MG63 (cell line): ENCODE measurements around the gene PDZRN4. TPM values are rescaled to one million over a fixed set of nuclear protein-coding genes. Genes with fewer than 3 reads are reported as not detected.
"Not testable (repeated sequence)": the region's sequence is repeated elsewhere in the genome, so short reads cannot be mapped to it uniquely, and the experiment has no call there.

Experiments used
- DNase-seq: peaks from one replicate; pipeline ENCODE4 v3.0.0-alpha.2; 2020
- H3K27me3 ChIP-seq: fragments of 250-450 bp; sonication (Bioruptor Pico); 2 replicates; pipeline ENCODE4 v1.5.1; 2020; ENCODE audit warnings: mild to moderate bottlenecking, moderate library complexity
- H3K36me3 ChIP-seq: fragments of 250-450 bp; sonication (Bioruptor Pico); 2 replicates; pipeline ENCODE4 v1.5.1; 2020; ENCODE audit warnings: mild to moderate bottlenecking, moderate library complexity
- H3K4me3 ChIP-seq: fragments of 250-450 bp; sonication (Bioruptor Pico); 2 replicates; pipeline ENCODE4 v1.5.1; 2020; ENCODE audit warnings: mild to moderate bottlenecking, moderate library complexity
- H3K9me3 ChIP-seq: fragments of 250-450 bp; sonication (Bioruptor Pico); 2 replicates; pipeline ENCODE4 v1.5.1; 2020; ENCODE audit warnings: mild to moderate bottlenecking, moderate library complexity
- total RNA-seq: library from RNA; depleted of rRNA; stranded (reverse); fragments of >200 nt; shearing (Covaris generic); gene quantifications from 2 replicates; pipeline ENCODE4 v1.2.3, GENCODE V29; 2014; ENCODE audit warnings: low replicate concordance

PDZRN4 gene
- total RNA-seq, 1 experiment from 2014 or later: not detected

GRCh38 chr12:41530441-41530840 lies 342.3 kb downstream of the PDZRN4 start:
- Histone ChIP-seq H3K27me3 (no peaks in the 10 kb centered on the region; the same call in 1 of the 2 replicates), H3K4me3 (no peak overlapping the region), H3K9me3 (no peaks in the 10 kb centered on the region), H3K36me3 (no peaks in the 10 kb centered on the region)
- no peak for DNase-seq

- Histone ChIP-seq H3K9me3 (no peaks in the 10 kb centered on the region), H3K4me3 (no peak overlapping the region), H3K27me3 (no peaks in the 10 kb centered on the region; the same call in 1 of the 2 replicates), H3K36me3 (no peaks in the 10 kb centered on the region)
- no peak for DNase-seq
Measured at GRCh38 chr12:41531147-41531829, 343.2 kb downstream of the PDZRN4 start.

GRCh38 chr12:41532072-41532471 lies 344.0 kb downstream of the PDZRN4 start:
- Histone ChIP-seq H3K9me3 (no peaks in the 10 kb centered on the region), H3K4me3 (no peak overlapping the region), H3K36me3 (no peaks in the 10 kb centered on the region), H3K27me3 (no peaks in the 10 kb centered on the region; the same call in 1 of the 2 replicates)
- no peak for DNase-seq

- DNase-seq: no peak
- H3K36me3 ChIP-seq: no peaks in the 10 kb centered on the region
- H3K27me3 ChIP-seq: no peaks in the 10 kb centered on the region
- no peaks in the 10 kb centered on the region for H3K9me3 ChIP-seq
- H3K4me3 ChIP-seq: no peak overlapping the region
Measured at GRCh38 chr12:41536813-41537490, 348.8 kb downstream of the PDZRN4 start.

GRCh38 chr12:41537522-41537921 lies 349.4 kb downstream of the PDZRN4 start:
- H3K9me3 ChIP-seq: no peaks in the 10 kb centered on the region
- no peaks in the 10 kb centered on the region for H3K27me3 ChIP-seq
- no peak for DNase-seq
- H3K4me3 ChIP-seq: no peak overlapping the region
- no peaks in the 10 kb centered on the region for H3K36me3 ChIP-seq

- Histone ChIP-seq H3K27me3 (no peaks in the 10 kb centered on the region), H3K36me3 (no peaks in the 10 kb centered on the region), H3K4me3 (no peak overlapping the region), H3K9me3 (no peaks in the 10 kb centered on the region)
- DNase-seq: no peak
Measured at GRCh38 chr12:41545761-41546160, 357.6 kb downstream of the PDZRN4 start.

- H3K27me3 ChIP-seq, H3K9me3 ChIP-seq, H3K4me3 ChIP-seq, H3K36me3 ChIP-seq, DNase-seq: not testable (repeated sequence)
Measured at GRCh38 chr12:41547071-41547470, 359.0 kb downstream of the PDZRN4 start.

GRCh38 chr12:41548926-41549325 lies 360.8 kb downstream of the PDZRN4 start:
- Histone ChIP-seq H3K4me3 (no peak overlapping the region), H3K36me3 (no peaks in the 10 kb centered on the region), H3K27me3 (no peaks in the 10 kb centered on the region; the same call in 1 of the 2 replicates), H3K9me3 (no peaks in the 10 kb centered on the region)
- DNase-seq: no peak

- no peaks in the 10 kb centered on the region for H3K36me3 ChIP-seq
- no peaks in the 10 kb centered on the region; the same call in 1 of the 2 replicates for H3K27me3 ChIP-seq
- no peaks in the 10 kb centered on the region for H3K9me3 ChIP-seq
- DNase-seq: no peak
- no peak overlapping the region for H3K4me3 ChIP-seq
Measured at GRCh38 chr12:41552588-41552987, 364.5 kb downstream of the PDZRN4 start.

GRCh38 chr12:41556176-41556575 lies 368.1 kb downstream of the PDZRN4 start:
- no peaks in the 10 kb centered on the region; the same call in 1 of the 2 replicates for H3K27me3 ChIP-seq
- H3K4me3 ChIP-seq: no peak overlapping the region
- H3K36me3 ChIP-seq: no peaks in the 10 kb centered on the region
- H3K9me3 ChIP-seq: no peaks in the 10 kb centered on the region
- DNase-seq: no peak

- Histone ChIP-seq H3K36me3 (no peaks in the 10 kb centered on the region), H3K4me3 (no peak overlapping the region)
- no peak for DNase-seq
Measured at GRCh38 chr12:41557344-41557743, 369.2 kb downstream of the PDZRN4 start.

GRCh38 chr12:41558671-41559070 lies 370.6 kb downstream of the PDZRN4 start:
- Histone ChIP-seq H3K9me3 (no peaks in the 10 kb centered on the region), H3K36me3 (no peaks in the 10 kb centered on the region), H3K4me3 (no peak overlapping the region), H3K27me3 (no peaks in the 10 kb centered on the region)
- DNase-seq: no peak

More at GRCh38 chr12:41557344-41557743, 369.2 kb downstream of the PDZRN4 start:
- Histone ChIP-seq H3K9me3 (no peaks in the 10 kb centered on the region), H3K27me3 (no peaks in the 10 kb centered on the region)

GRCh38 chr12:41563051-41563450 lies 374.9 kb downstream of the PDZRN4 start:
- Histone ChIP-seq H3K36me3 (no peaks in the 10 kb centered on the region), H3K9me3 (no peaks in the 10 kb centered on the region), H3K4me3 (no peak overlapping the region), H3K27me3 (no peaks in the 10 kb centered on the region)
- no peak for DNase-seq

GRCh38 chr12:41564816-41565215 lies 376.7 kb downstream of the PDZRN4 start:
- no peak for DNase-seq
- H3K36me3 ChIP-seq: no peaks in the 10 kb centered on the region
- H3K27me3 ChIP-seq: no peaks in the 10 kb centered on the region
- H3K4me3 ChIP-seq: no peak overlapping the region
- no peaks in the 10 kb centered on the region for H3K9me3 ChIP-seq

- DNase-seq: no peak
- H3K36me3 ChIP-seq: no peaks in the 10 kb centered on the region
- no peaks in the 10 kb centered on the region for H3K27me3 ChIP-seq
- no peaks in the 10 kb centered on the region for H3K9me3 ChIP-seq
- no peak overlapping the region for H3K4me3 ChIP-seq
Measured at GRCh38 chr12:41566703-41567102, 378.6 kb downstream of the PDZRN4 start.

- DNase-seq: no peak
- H3K36me3 ChIP-seq: no peaks in the 10 kb centered on the region
Measured at GRCh38 chr12:41573445-41573844, 385.3 kb downstream of the PDZRN4 start.

GRCh38 chr12:41576925-41577324 lies 388.8 kb downstream of the PDZRN4 start:
- no peak for DNase-seq
- no peaks in the 10 kb centered on the region for H3K9me3 ChIP-seq
- no peaks in the 10 kb centered on the region for H3K27me3 ChIP-seq
- H3K4me3 ChIP-seq: no peak overlapping the region
- no peaks in the 10 kb centered on the region for H3K36me3 ChIP-seq

More at GRCh38 chr12:41573445-41573844, 385.3 kb downstream of the PDZRN4 start:
- no peaks in the 10 kb centered on the region for H3K27me3 ChIP-seq
- H3K9me3 ChIP-seq: no peaks in the 10 kb centered on the region
- no peak overlapping the region for H3K4me3 ChIP-seq

GRCh38 chr12:41577995-41578394 lies 389.9 kb downstream of the PDZRN4 start:
- no peak for DNase-seq
- H3K9me3 ChIP-seq: no peaks in the 10 kb centered on the region
- H3K36me3 ChIP-seq: no peaks in the 10 kb centered on the region
- H3K4me3 ChIP-seq: no peak overlapping the region
- H3K27me3 ChIP-seq: no peaks in the 10 kb centered on the region
